H54 (cell line): ENCODE data around the gene ADAMTS12.

ENCODE experiments used
- DNase-seq: peaks from one replicate; pipeline ENCODE4 v3.0.0; 2011; ENCODE audit warnings: low spot score, mixed read lengths; ENCODE audit not compliant: insufficient read length
- FAIRE-seq: peaks from 3 replicates; lab custom pipeline; 2011; peaks lifted over from hg19 to GRCh38; lab: Jason Lieb, UNC
- POLR2A ChIP-seq: IDR thresholded peaks from 2 replicates; pipeline ENCODE4 v1.6.1; 2011; ENCODE audit warnings: low read depth, mild to moderate bottlenecking, low read length

Gene ADAMTS12

GRCh38 chr5:33702867-33703266 is 188.9 kb downstream of the ADAMTS12 start:
- no peak for TF ChIP-seq POLR2A
- DNase-seq: no peak
- peak; percentile 6 for FAIRE-seq

DNA sequence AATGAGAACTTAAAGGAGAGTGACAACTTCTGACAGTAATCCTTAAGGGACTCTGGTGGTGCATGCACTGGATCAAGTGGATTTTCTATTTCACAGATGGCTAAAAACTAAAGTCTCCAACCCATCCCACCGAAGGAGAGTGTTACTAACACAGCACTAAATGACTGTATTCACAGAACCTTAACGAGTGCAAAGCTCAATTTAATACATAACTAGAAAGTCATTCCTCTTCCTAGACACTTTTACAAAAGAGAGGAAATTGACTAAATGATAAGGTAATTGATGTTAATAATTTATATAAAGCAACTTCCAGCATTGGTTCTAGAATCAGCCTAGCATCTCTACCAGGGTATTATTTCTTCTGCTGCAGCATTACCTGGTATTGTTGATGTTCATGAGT is 189.8 kb downstream of the ADAMTS12 start:
- no peak for TF ChIP-seq POLR2A
- FAIRE-seq (no peak), DNase-seq (no peak)

DNA sequence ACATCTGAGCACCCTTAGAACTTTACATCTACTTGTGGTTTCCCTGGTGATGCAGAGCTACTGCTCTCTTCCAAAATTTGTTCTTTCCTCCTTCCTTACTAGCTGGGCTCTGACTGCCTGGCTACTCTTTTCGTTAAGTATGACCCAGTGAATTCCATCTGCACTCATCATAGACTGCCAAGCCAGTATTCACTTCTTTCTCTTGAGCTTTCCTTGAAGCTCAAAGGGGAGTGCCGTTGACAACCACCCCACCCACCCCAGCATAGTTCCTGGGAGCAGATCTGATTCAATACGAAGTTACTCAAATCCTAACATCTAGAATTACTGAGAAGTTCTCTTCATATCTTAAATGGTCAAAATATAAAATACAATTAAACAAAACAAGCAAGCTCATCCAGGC is 190.5 kb downstream of the ADAMTS12 start:
- DNase-seq (no peak), FAIRE-seq (peak; percentile 68)
- no peak for TF ChIP-seq POLR2A

- no peak for FAIRE-seq
- no peak for TF ChIP-seq POLR2A
Observed at GRCh38 chr5:33696411-33696810, 195.4 kb downstream of the ADAMTS12 start.

GRCh38 chr5:33692980-33693379 is 198.8 kb downstream of the ADAMTS12 start:
- DNase-seq (no peak), FAIRE-seq (peak; percentile 36)
- no peak for TF ChIP-seq POLR2A

More at GRCh38 chr5:33696411-33696810, 195.4 kb downstream of the ADAMTS12 start:
- no peak for DNase-seq

GRCh38 chr5:33691856-33692255 is 199.9 kb downstream of the ADAMTS12 start:
- no peak for TF ChIP-seq POLR2A
- FAIRE-seq (peak; percentile 36), DNase-seq (no peak)

GRCh38 chr5:33690374-33691135 is 201.2 kb downstream of the ADAMTS12 start:
- DNase-seq (peak; percentile 10), FAIRE-seq (peak; percentile 86)
- no peak for TF ChIP-seq POLR2A

DNA sequence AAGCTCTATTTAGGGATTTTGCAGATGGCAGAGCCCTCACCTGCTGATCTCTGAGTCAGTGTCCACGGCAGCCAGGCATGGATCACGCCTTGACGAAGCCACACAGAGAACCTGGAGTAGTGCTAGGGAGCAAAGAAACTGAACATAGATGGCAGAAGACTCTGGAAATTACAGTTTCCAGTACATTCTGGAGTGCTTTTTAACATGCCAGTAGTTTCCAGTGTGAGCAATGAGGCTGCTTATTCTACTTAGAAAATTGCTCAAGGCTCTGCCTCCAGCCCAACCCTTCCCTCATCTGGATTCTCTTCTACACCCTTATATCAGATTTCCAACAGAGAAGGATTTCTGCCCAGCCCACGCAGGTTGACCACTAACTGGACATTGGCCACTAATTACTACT is 203.3 kb downstream of the ADAMTS12 start:
- no peak for FAIRE-seq
- TF ChIP-seq POLR2A: no peak
- DNase-seq: no peak

GRCh38 chr5:33688066-33688465 is 203.7 kb downstream of the ADAMTS12 start:
- TF ChIP-seq POLR2A: no peak
- DNase-seq (no peak), FAIRE-seq (no peak)

GRCh38 chr5:33685873-33686755 is 205.7 kb downstream of the ADAMTS12 start:
- FAIRE-seq (no peak), DNase-seq (no peak)
- no peak for TF ChIP-seq POLR2A

GRCh38 chr5:33684496-33685159 is 207.2 kb downstream of the ADAMTS12 start:
- DNase-seq: no peak
- no peak for FAIRE-seq
- no peak for TF ChIP-seq POLR2A

DNA sequence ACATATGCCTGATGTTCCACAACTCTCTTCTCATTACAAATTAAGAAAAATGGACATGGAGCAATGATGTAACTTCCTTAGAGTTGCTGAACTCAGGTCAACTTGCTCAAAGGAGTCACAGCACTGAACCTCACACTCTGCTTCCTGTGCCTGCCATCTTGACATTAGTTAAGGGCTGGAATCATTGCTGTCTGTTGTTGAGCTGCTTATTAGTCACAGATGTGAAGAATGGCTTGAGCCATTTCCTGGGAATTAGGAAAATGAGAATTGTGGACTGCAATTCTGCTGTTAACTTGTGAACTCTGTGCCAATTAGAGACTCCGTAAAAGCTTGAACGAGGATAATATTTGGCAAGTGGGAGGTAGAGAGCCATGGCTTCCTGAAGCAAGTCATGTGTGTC is 212.0 kb downstream of the ADAMTS12 start:
- FAIRE-seq (peak; percentile 80), DNase-seq (no peak)
- no peak for TF ChIP-seq POLR2A

- FAIRE-seq (no peak), DNase-seq (no peak)
- no peak for TF ChIP-seq POLR2A
Observed at GRCh38 chr5:33675958-33676464, 215.8 kb downstream of the ADAMTS12 start.

DNA sequence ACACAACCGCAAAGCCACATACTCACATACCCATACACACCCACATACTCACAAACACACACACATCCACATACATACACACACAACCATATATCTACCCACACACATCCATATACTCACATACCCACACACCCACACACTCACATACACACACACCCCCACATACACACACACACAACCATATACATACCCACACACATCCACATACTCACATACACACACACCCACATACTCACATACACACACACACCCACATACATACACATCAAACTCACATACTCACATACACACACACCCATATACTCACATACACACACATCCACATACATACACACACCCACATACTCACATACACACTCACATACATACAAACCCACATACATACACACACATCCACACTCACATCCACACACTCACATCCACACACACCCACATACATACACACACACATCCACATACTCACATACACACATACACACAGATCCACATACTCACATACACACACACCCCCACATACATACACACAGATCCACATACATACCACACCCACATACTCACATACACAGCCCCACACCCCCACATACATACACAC is 220.0 kb downstream of the ADAMTS12 start:
- TF ChIP-seq POLR2A: no peak
- FAIRE-seq (peak; percentile 75), DNase-seq (no peak)
